Breast epithelium (tissue), 4 donors: ENCODE results near the gene ANXA9. TPM values are rescaled to one million over a fixed set of nuclear protein-coding genes. Genes with fewer than 3 reads are reported as not detected.
A peak's percentile ranks its signal among the peaks of the same experiment; 100 is the strongest.

Experiments
- DNase-seq, 2 donors: peaks; one replicate each; pipeline ENCODE4 v3.0.0-alpha.2; 2019; ENCODE audit warnings: low spot score in 2 of 2
- H3K27ac ChIP-seq, 2 donors: fragments of 200-600 bp; sonication (generic) in 1 of 2; one replicate each; pipeline ENCODE4 v1.5.1; 2016 to 2019; ENCODE audit warnings: mild to moderate bottlenecking in 1 of 2
- H3K27me3 ChIP-seq, 2 donors: fragments of 200-600 bp; sonication (generic) in 1 of 2; one replicate each; pipeline versions ENCODE4 v1.5.1 to v1.6.0; 2017 to 2019; ENCODE audit warnings: control low read depth in 1 of 2, mild to moderate bottlenecking in 1 of 2
- H3K36me3 ChIP-seq: fragments of 200-600 bp; one replicate; pipeline ENCODE4 v1.5.1; 2019
- H3K4me1 ChIP-seq, 2 donors: fragments of 200-600 bp; sonication (generic); one replicate each; pipeline ENCODE4 v1.5.1; 2016 to 2019; ENCODE audit warnings: control low read depth in 1 of 2
- H3K4me3 ChIP-seq, 3 donors: fragments of 200-600 bp; sonication (generic); 1 replicate in 2 of 3; 2 replicates in 1 of 3; pipeline ENCODE4 v1.5.1; 2016 to 2019; ENCODE audit warnings: mild to moderate bottlenecking in 3 of 3, moderate library complexity in 2 of 3
- H3K9me3 ChIP-seq, 2 donors: fragments of 200-600 bp; sonication (generic) in 1 of 2; one replicate each; pipeline ENCODE4 v1.5.1; 2016 to 2019; ENCODE audit warnings: control low read depth in 1 of 2
- CTCF ChIP-seq, 3 donors: fragments of 450-650 bp; IDR thresholded peaks; one replicate each; pipeline ENCODE4 v1.5.1; 2016 to 2017; ENCODE audit warnings: antibody characterized with exemption in 3 of 3, mild to moderate bottlenecking in 3 of 3, moderate library complexity in 3 of 3
- POLR2A ChIP-seq: fragments of 450-650 bp; IDR thresholded peaks from one replicate; pipeline ENCODE4 v1.6.1; 2016; ENCODE audit warnings: antibody characterized with exemption, mild to moderate bottlenecking, moderate library complexity
- POLR2AphosphoS5 ChIP-seq, 3 donors: sonication (generic); formaldehyde crosslinking; IDR thresholded peaks; one replicate each; pipeline ENCODE4 v1.6.1; 2017; ENCODE audit warnings: antibody characterized with exemption in 3 of 3
- intact Hi-C: fragments of 100-400 bp; cut with DNase I; formaldehyde crosslinking; loops from one replicate; pipeline ENCODE4 v1.15.1; 2023; ENCODE audit warnings: low total_unique reads
- total RNA-seq, 3 donors: library from RNA; depleted of rRNA; stranded (reverse); fragments of >200 nt; gene quantifications; one replicate each; pipeline ENCODE4 v1.1.0, GENCODE V29; 2016

ANXA9 gene
- total RNA-seq, 3 donors from 2014 or later = 3.6 to 13.0 TPM; not detected in 1

DNA sequence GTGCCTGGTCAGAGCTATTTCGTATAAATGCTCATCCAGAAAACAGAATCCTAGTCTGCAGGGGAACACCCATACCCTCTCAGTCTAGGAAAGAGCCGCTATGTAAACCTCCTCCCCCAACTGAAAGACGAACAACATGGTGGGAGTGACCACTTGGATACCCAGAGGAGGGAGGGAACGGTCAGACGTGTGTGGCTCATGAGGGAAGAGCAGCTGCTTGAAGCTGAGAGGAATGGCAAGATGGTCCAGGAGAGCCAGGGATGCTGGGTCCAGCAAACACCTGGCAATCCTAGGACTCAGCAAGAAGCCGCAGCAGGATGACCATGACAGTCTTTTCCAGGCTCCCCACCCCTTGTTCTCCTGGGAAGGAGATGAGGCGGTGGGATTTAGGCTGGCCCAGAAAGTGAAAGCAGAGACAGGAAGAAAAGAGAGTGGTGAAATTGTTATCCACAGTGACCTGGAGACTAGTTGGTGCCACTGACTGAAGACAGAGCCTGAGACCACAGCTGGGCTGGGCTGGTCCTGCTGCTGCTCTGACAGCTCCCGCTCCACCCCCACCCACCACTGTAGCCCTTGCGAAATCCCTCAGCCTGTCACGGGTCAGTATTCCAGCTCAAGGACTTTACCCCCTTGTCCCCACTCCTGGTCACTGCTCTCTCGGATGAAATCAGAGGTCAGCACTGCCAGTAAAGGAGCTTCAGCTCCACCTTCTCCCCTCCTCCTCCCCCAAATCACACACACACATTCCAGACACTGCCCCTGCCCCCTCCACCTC is 11.1 kb upstream of the ANXA9 start:
- H3K36me3 ChIP-seq = no peaks in the 10 kb centered on the region
- H3K4me3 ChIP-seq = peak overlapping the region in 1 of 3 donors; percentile 96
- H3K27ac ChIP-seq = peak overlapping the region; percentile 89 to 99
- no peaks in the 10 kb centered on the region for H3K9me3 ChIP-seq
- intact Hi-C loops = no loop called here
- H3K27me3 ChIP-seq = no peaks in the 10 kb centered on the region
- TF ChIP-seq POLR2AphosphoS5 (IDR thresholded peaks at IDR 0.05) (peak in 2 of 3 donors; percentile 23 to 59), POLR2A (no peak)
- H3K4me1 ChIP-seq = peaks cover 6 to 18% of the 10 kb centered on the region in 2 donors
- DNase-seq = peak; percentile 58 to 75

DNA sequence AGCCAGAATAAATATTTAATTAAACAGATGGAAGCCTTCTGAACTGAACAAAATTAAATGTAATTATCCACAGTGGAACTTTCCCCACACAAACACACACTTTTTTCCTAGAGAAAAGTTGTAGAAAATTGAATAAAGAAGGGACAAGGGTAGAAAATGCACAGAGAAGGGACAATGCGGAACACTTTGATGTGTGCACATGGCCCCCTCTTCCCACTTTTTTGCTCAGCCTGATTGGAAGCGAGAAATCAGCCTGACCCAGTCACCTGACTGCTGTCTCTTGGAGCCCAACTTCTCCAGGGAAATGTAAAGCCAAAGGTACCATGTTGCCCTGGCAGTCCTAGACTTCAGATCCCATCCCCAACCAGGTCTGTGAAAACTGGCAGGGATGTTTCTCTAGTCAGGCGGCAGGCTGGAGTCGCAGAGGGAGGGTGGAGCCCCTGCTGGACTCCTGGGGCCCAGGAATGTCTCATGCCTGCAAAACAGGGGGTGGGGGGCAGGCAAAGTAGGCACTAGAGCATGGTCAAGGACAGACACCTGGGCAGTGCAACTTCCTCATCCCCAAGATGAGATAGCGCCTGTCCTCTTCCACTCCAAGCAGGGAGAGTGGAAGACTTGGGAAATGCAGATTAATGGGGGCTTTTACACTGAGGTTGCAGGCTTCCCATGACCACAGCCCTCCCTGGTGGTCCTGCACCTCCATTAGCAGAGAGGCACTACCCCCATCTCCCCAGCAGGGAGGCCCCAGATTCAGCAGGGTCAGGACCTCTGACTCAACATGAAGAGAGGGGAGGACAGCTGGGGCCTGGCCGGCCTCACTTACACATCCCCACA is 10.3 kb upstream of the ANXA9 start:
- H3K36me3 ChIP-seq = no peaks in the 10 kb centered on the region
- H3K4me3 ChIP-seq = peak overlapping the region; percentile 74 to 96 (median 86)
- no peak for DNase-seq
- H3K27ac ChIP-seq = peak overlapping the region; percentile 89 to 99
- intact Hi-C loops = no loop called here
- no peak for TF ChIP-seq POLR2A
- H3K9me3 ChIP-seq = no peaks in the 10 kb centered on the region
- peaks cover 6 to 18% of the 10 kb centered on the region in 2 donors for H3K4me1 ChIP-seq
- H3K27me3 ChIP-seq = no peaks in the 10 kb centered on the region

GRCh38 chr1:150972417-150972940 is 9.6 kb upstream of the ANXA9 start:
- H3K4me3 ChIP-seq = peak overlapping the region; percentile 74 to 96 (median 86)
- TF ChIP-seq POLR2A (no peak), POLR2AphosphoS5 (IDR thresholded peaks at IDR 0.05) (no peak), CTCF (IDR thresholded peaks at IDR 0.05) (no peak)
- no peaks in the 10 kb centered on the region for H3K9me3 ChIP-seq
- intact Hi-C loops = no loop called here
- DNase-seq = no peak
- no peaks in the 10 kb centered on the region for H3K36me3 ChIP-seq
- peak overlapping the region; percentile 89 to 99 for H3K27ac ChIP-seq
- H3K4me1 ChIP-seq = peaks cover 6 to 18% of the 10 kb centered on the region in 2 donors
- H3K27me3 ChIP-seq = no peaks in the 10 kb centered on the region

GRCh38 chr1:150973258-150973835 is 8.7 kb upstream of the ANXA9 start:
- intact Hi-C loops = no loop called here
- no peaks in the 10 kb centered on the region for H3K36me3 ChIP-seq
- no peaks in the 10 kb centered on the region for H3K9me3 ChIP-seq
- peak overlapping the region; percentile 89 to 99 for H3K27ac ChIP-seq
- peak overlapping the region; percentile 74 to 96 (median 86) for H3K4me3 ChIP-seq
- DNase-seq = no peak
- H3K4me1 ChIP-seq = peaks cover 6 to 18% of the 10 kb centered on the region in 2 donors
- TF ChIP-seq CTCF (IDR thresholded peaks at IDR 0.05) (no peak), POLR2A (no peak), POLR2AphosphoS5 (IDR thresholded peaks at IDR 0.05) (no peak)
- no peaks in the 10 kb centered on the region for H3K27me3 ChIP-seq

DNA sequence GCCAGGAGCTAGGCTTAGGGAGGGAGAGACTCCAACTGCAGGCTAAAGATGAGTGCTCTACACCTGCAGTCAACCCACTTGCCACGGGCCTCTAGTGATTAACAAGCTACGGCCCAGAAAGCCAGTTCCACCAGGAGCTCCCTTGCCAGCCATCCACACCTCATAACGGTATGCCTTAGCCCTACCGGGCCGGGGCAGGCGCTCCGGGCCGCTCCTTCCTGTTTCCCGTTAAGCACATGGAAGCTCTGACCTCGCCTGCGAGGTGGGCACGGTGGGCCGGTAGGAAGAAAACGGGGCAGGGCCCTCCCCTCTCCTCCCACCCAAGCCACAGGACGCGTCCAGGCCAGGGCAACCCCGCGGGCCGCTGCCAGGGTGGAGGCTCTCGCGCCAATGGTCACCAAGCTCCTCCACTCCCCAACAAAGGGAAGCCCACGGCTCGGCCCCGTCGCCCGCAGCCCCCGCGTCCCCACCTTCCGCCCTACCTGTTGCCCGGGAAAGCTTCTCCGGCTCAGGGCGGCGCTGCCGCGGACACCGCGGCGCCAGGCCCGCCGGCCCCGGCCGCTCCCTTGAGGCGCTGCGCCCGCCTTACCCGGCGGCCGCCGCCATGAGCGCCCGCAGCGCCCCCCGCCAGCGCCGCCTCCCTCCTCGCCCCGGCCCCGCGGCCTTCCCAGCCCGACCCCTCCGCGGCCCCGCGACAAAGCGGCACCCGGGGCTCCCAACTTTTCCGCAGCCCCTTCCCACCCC is 8.1 kb upstream of the ANXA9 start:
- TF ChIP-seq POLR2A (no peak), POLR2AphosphoS5 (IDR thresholded peaks at IDR 0.05) (peak in 1 of 3 donors; percentile 30)
- Histone ChIP-seq H3K9me3 (no peaks in the 10 kb centered on the region), H3K27ac (peak overlapping the region; percentile 89 to 99), H3K4me1 (peaks cover 6 to 18% of the 10 kb centered on the region in 2 donors), H3K4me3 (peak overlapping the region; percentile 74 to 96 (median 86)), H3K27me3 (no peaks in the 10 kb centered on the region), H3K36me3 (no peaks in the 10 kb centered on the region)
- DNase-seq = no peak
- intact Hi-C loops = no loop called here
